ENCODE measurements around the gene PDK2. TPM values are rescaled to one million over a fixed set of nuclear protein-coding genes. Genes with fewer than 3 reads are reported as not detected.

PDK2 gene
- total RNA-seq, 3 donors from 2014 or later = 8.8 to 11.7 (median 9.2) TPM

DNA sequence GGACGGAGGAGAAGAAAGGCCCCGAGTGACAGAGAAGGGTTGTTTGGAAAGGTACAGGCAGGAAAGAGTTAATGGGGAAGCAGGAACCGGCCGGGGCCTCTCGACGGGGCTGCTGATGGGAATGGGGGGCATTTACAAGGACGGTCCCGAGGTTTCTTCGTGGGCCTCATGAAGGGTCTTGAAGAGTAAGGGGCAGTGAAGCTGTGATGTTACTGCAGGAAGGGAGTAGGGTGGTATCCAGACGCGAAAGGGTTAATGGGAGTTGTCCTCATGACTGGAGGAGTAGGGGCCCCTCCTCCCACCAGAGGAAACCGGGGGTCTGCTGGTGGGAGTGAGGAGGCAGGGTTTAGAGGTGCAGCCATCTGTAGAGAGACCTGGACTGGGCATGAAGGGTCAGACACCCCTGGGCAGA, 481 bp downstream of the PDK2 start:
- Mint-ChIP-seq H3K4me1 (ENCODE audit: low read depth) (peaks cover 29% of the 10 kb centered on the region), H3K4me3 (peak overlapping the region; percentile 93), H3K9me3 (no peaks in the 10 kb centered on the region), H3K27me3 (ENCODE audit: low read depth) (no peaks in the 10 kb centered on the region), H3K36me3 (ENCODE audit: insufficient read depth) (peaks cover 3% of the 10 kb centered on the region)
- DNase-seq (no peak), ATAC-seq (no peak)

DNA sequence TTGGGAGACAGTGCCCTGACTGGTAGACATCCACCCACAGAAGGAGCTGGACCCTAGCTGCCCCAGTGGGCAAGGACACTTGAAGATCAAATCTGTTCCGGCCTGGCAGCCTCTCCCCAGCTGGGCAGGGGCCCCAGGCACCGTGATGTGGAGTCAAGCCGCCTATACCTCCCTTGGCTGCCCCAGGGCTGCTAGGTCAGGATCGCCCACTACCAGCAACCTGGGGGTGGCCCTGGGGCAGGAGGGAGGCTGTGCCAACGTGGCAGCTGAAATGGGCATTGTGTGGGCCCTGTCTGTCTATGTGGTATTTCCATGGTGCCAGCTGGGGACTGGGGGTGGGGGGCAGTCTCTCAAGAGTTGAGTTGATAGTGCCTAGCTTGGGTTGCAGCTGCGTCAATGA, 941 bp downstream of the PDK2 start:
- DNase-seq (no peak), ATAC-seq (no peak)
- H3K36me3 Mint-ChIP-seq (ENCODE audit: insufficient read depth) = peaks cover 3% of the 10 kb centered on the region
- no peaks in the 10 kb centered on the region for H3K27me3 Mint-ChIP-seq (ENCODE audit: low read depth)
- H3K9me3 Mint-ChIP-seq = no peaks in the 10 kb centered on the region
- H3K4me3 Mint-ChIP-seq = peak overlapping the region; percentile 93
- peaks cover 29% of the 10 kb centered on the region for H3K4me1 Mint-ChIP-seq (ENCODE audit: low read depth)

DNA sequence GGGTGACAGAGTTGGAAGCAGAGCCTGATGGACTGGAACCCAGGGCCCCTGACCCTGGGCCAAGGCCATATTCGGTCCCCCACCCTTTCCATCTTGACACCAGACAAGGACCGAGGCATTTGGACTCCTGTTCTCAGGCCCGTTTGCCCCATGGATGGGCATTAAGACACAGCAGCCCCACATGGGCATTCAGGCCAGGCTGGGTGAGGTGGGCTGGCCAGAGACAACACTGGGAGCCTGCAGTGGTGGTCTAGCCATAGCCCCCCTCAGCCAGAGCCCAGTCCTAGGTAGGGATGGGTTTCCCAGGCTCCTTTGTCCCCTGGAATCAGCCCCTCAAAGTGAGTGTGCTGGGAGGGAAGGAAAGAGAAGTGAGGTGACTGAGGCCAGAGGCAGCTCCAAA, 1.6 kb downstream of the PDK2 start:
- no peak for ATAC-seq
- no peak for DNase-seq
- H3K4me1 Mint-ChIP-seq (ENCODE audit: low read depth) = peaks cover 29% of the 10 kb centered on the region
- peaks cover 3% of the 10 kb centered on the region for H3K36me3 Mint-ChIP-seq (ENCODE audit: insufficient read depth)
- no peaks in the 10 kb centered on the region for H3K9me3 Mint-ChIP-seq
- no peaks in the 10 kb centered on the region for H3K27me3 Mint-ChIP-seq (ENCODE audit: low read depth)
- no peak overlapping the region for H3K4me3 Mint-ChIP-seq

DNA sequence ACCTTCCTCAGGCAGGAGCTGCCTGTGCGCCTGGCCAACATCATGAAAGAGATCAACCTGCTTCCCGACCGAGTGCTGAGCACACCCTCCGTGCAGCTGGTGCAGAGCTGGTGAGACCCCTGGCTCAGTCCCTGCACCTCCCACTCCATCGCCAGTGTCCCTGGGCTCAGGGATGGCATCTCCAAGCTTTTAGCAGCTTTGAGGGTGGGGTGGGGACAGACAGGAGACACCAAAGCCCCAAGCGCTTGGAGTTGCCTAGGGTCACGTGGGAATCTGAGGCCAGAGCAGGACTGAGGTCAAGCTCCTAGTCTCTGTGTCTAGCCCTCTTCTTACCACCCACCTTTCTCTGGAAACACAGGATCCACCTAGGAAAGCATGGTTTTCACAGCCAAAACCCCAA, 2.3 kb downstream of the PDK2 start:
- no peaks in the 10 kb centered on the region for H3K9me3 Mint-ChIP-seq
- H3K36me3 Mint-ChIP-seq (ENCODE audit: insufficient read depth) = peaks cover 3% of the 10 kb centered on the region
- peaks cover 29% of the 10 kb centered on the region for H3K4me1 Mint-ChIP-seq (ENCODE audit: low read depth)
- DNase-seq = no peak
- no peaks in the 10 kb centered on the region for H3K27me3 Mint-ChIP-seq (ENCODE audit: low read depth)
- H3K4me3 Mint-ChIP-seq = no peak overlapping the region
- ATAC-seq = no peak

DNA sequence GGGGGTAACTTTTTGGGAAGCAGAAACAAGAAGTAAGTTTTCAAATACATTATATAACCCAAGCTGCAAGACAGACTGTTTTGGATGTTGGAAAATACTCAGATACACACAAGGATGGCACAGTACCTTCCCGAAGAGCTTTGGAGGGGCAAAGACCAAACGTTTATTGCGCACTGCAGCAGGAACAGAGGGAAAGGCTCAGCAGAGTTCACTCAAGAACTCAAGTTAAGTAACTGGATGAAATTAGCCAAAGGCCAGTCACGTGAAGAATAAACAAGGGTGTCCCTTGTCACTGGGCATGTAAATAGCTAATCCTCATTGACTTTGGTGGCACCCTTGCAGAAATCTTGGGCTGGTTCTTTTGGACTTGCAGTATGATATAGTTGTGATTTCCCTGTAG, 2.8 kb downstream of the PDK2 start:
- Mint-ChIP-seq H3K4me1 (ENCODE audit: low read depth) (peaks cover 29% of the 10 kb centered on the region), H3K9me3 (no peaks in the 10 kb centered on the region), H3K27me3 (ENCODE audit: low read depth) (no peaks in the 10 kb centered on the region), H3K36me3 (ENCODE audit: insufficient read depth) (peaks cover 3% of the 10 kb centered on the region), H3K4me3 (no peak overlapping the region)
- no peak for DNase-seq
- ATAC-seq = no peak

DNA sequence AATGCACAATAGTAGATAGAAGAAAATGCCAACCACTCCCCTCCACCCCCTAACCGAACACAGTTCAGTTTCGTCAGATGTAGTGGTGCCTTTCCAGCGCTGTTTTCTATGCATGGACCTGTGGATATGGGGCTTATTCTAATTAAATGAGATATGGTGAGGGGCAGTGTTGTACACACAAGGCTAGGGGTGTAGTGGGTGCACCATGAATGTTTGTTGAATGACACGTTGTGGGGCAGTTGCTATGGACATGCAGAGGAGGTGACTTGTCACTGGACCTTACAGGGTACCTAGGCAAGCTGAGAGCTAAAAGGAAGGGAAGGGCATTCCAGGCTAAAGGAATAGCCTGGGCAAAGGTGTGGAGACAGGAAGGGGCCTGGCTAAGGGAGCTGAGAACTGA, 3.4 kb downstream of the PDK2 start:
- Mint-ChIP-seq H3K36me3 (ENCODE audit: insufficient read depth) (peaks cover 3% of the 10 kb centered on the region), H3K4me1 (ENCODE audit: low read depth) (peaks cover 29% of the 10 kb centered on the region), H3K4me3 (no peak overlapping the region), H3K9me3 (no peaks in the 10 kb centered on the region), H3K27me3 (ENCODE audit: low read depth) (no peaks in the 10 kb centered on the region)
- ATAC-seq (no peak), DNase-seq (no peak)

DNA sequence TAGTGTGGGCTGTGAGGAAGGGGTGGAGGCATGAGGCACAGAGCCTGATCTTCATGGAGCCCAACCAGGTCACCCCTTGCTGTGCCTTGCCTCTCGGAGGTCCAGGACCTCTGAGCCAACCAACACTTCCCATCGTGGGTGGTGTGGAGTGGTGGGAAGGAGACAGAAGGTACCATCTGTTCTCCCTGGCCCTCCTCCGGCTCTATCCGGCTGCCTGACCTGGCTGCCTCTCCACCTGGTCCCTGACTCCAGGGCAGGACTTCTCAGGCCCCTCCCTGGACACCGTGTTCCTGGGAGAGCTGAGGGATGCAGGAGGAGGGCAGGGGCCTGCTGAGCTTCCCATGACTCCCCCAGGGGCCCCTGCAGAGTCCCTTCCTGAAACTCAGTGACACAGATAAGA, 3.9 kb downstream of the PDK2 start:
- Mint-ChIP-seq H3K27me3 (ENCODE audit: low read depth) (no peaks in the 10 kb centered on the region), H3K4me1 (ENCODE audit: low read depth) (peaks cover 29% of the 10 kb centered on the region), H3K36me3 (ENCODE audit: insufficient read depth) (peaks cover 3% of the 10 kb centered on the region), H3K4me3 (no peak overlapping the region), H3K9me3 (no peaks in the 10 kb centered on the region)
- DNase-seq (no peak), ATAC-seq (no peak)

DNA sequence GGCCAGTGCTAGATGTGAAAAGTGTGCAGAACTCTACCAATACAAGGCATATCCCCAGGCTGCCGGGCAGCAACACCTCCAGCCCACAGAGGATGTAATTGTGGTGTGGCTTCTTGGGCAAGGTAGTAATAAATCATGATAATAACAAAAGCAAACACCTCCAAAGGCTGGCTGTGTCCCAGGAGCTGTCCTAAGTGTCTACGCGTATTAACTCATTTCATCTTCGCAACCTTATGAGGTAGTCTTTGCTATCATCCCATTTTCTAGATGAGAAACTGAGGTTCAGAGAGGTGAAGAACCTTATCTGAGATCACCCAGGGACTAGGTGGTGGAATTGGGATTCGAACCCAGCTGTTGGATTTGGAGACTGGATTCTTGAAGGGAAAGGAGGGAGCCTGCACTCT, 5.3 kb downstream of the PDK2 start:
- DNase-seq (no peak), ATAC-seq (no peak)
- Mint-ChIP-seq H3K9me3 (no peaks in the 10 kb centered on the region), H3K27me3 (ENCODE audit: low read depth) (no peaks in the 10 kb centered on the region), H3K4me1 (ENCODE audit: low read depth) (peaks cover 23% of the 10 kb centered on the region), H3K36me3 (ENCODE audit: insufficient read depth) (peaks cover 5% of the 10 kb centered on the region), H3K4me3 (no peak overlapping the region)

DNA sequence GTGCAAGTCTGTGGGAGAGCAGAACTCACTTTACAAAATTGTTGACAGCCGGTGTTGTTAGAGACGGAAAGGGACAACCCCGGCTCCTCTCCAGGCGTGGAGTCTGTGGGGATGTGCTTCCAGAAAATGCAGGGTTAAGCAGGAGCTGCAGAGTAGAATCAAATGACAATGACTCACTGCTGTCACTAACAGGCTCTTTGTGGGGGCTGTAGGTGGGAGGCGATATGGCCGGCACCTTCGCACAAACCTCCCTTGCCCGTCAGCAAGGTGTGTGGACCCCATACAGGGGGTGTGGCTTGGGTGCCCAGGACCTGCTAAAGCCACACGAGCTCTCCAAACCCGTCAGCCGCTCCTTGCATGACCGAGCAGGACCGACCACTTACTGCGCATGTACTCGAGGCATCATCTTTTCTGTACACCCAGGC, 5.8 kb downstream of the PDK2 start:
- Mint-ChIP-seq H3K36me3 (ENCODE audit: insufficient read depth) (peaks cover 5% of the 10 kb centered on the region), H3K4me3 (no peak overlapping the region), H3K4me1 (ENCODE audit: low read depth) (peaks cover 19% of the 10 kb centered on the region), H3K27me3 (ENCODE audit: low read depth) (no peaks in the 10 kb centered on the region), H3K9me3 (no peaks in the 10 kb centered on the region)
- DNase-seq (no peak), ATAC-seq (no peak)

DNA sequence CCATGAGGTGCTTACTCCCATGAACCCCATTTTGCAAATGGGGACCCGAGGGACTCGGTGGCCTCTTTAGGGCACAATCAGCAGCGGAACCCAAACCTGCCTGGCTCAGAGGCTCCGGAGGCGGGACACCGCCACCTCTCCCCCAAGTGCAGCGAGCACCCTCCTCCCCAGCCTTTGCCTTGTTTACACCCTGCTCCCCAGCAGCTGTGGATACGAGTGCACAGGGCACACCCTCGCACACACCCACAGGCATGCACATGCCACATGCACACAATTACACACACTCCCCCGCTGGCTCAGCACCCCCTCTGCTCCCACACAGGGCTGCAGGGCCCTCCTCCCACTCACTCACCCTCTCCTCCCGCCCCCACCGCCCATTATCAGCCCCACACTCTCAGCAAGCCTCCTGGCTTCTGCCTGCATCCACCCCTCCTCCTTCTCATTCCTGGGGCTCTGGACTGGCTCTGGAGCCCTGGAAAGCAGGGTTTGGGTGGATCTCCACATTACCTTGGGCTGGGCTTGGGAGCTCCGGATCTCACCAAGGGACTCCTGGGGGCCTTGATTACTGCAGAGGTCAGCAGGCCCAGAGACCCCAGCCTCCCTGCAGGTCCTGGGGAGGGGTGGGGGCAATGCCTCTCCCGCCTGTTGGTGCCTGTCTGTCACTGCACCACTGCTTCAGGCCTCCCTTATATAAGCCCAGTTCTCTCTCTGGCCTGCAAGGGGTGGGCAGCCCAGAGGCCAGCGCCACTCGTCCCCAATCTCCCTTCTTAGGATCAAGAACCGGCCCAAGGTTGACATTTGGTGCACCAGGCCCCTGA, 6.4 kb downstream of the PDK2 start:
- Mint-ChIP-seq H3K36me3 (ENCODE audit: insufficient read depth) (peaks cover 7% of the 10 kb centered on the region), H3K27me3 (ENCODE audit: low read depth) (no peaks in the 10 kb centered on the region), H3K4me3 (no peak overlapping the region), H3K4me1 (ENCODE audit: low read depth) (peaks cover 13% of the 10 kb centered on the region), H3K9me3 (no peaks in the 10 kb centered on the region)
- ATAC-seq = no peak
- no peak for DNase-seq

DNA sequence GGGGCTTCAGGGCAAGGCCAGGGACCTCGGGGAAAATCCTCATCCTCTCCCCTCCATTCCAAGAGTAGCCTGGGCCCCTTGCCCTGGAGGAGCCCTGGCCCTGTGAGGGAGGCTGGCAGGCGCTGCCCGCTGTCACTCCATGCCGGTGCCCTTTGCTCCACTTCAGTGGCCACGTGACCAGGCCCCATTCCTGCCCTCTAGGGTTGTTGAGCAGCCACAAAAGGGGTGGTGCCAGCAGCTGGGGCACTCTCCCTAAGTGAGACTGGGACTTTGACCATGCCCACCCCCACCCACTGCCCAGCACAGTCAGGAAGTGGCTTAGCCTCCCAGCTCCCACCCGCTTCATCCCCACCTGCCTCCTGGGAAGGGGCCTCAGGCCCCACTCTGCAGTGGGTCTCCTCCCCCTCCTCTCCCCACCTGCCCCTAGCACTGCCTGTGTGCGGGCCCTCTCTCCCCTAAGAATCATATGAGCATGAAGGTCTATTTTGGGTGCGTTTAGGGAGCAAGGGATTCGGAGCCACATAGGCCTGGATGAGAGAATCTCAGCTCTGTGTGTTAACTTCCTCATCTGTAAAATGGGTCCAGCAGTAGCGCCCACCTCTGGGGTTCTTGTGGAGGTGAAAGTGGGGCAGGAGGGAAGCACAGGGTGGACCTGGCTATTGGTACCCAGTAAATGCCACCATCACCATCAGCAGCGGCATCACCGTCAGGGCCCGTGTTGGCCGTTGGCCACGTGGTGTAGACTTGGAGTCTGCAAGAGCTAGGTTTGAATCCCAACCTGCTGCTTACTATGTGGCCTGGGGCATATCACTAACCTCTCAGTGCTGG, 7.2 kb downstream of the PDK2 start:
- ATAC-seq (no peak), DNase-seq (no peak)
- H3K4me1 Mint-ChIP-seq (ENCODE audit: low read depth) = peaks cover 6% of the 10 kb centered on the region
- peaks cover 11% of the 10 kb centered on the region for H3K36me3 Mint-ChIP-seq (ENCODE audit: insufficient read depth)
- H3K9me3 Mint-ChIP-seq = no peaks in the 10 kb centered on the region
- H3K27me3 Mint-ChIP-seq (ENCODE audit: low read depth) = no peaks in the 10 kb centered on the region
- no peak overlapping the region for H3K4me3 Mint-ChIP-seq

DNA sequence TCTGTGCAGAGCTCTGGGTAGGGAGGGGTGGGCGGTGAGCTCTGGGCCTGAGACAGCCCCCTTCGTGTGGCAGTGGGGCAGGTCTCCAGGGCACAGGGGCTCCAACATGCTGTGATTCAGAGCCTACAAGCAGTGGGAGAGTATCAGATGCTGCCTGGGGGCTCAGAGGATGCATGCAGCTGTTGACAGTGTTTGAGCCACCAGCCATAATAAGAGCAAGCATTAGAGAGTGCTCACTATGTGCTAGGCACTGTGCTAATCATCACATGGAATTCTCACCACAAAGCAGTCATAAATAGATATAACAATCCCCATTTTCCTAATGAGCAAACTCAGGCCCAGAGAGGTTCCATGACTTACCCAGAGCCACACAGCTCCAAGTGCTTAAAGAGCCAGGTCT, 8.1 kb downstream of the PDK2 start:
- Mint-ChIP-seq H3K27me3 (ENCODE audit: low read depth) (no peaks in the 10 kb centered on the region), H3K36me3 (ENCODE audit: insufficient read depth) (peaks cover 13% of the 10 kb centered on the region), H3K4me1 (ENCODE audit: low read depth) (peaks cover 6% of the 10 kb centered on the region), H3K4me3 (no peak overlapping the region), H3K9me3 (no peaks in the 10 kb centered on the region)
- DNase-seq (no peak), ATAC-seq (no peak)

DNA sequence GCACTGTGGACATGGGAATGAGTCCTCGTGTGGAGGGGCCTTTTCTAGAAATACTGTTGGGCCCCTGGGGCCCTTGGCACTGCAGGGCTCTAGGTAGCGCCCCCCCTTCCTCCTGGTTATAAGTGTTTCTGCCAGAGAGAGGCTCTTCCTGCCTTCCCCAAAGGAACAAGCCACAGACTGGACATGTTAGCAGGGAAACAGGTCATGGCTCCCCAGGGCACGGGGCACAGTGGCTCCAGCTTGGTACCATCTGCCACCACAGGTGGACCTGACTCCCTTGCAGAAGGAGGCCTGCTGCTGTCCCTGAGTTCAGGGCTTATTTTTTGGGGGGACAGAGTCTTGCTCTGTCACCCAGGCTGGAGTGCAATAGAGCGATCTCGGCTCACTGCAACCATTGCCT, 8.8 kb downstream of the PDK2 start:
- H3K4me1 Mint-ChIP-seq (ENCODE audit: low read depth) = peaks cover 6% of the 10 kb centered on the region
- no peaks in the 10 kb centered on the region for H3K9me3 Mint-ChIP-seq
- ATAC-seq = no peak
- peaks cover 13% of the 10 kb centered on the region for H3K36me3 Mint-ChIP-seq (ENCODE audit: insufficient read depth)
- no peaks in the 10 kb centered on the region for H3K27me3 Mint-ChIP-seq (ENCODE audit: low read depth)
- DNase-seq = no peak
- no peak overlapping the region for H3K4me3 Mint-ChIP-seq

DNA sequence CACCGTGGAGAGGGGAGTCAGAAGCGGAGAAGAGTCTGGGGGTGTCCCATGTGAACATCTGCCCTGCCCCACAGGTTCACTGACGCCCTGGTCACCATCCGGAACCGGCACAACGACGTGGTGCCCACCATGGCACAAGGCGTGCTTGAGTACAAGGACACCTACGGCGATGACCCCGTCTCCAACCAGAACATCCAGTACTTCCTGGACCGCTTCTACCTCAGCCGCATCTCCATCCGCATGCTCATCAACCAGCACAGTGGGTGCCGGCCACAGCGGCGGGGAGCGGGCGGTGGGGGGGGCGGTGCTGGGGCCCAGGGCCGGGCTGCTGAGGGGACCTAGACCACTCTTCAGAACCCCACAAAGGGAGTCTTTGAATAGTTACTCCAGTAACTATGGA, 10.7 kb downstream of the PDK2 start:
- DNase-seq (no peak), ATAC-seq (no peak)
- no peak overlapping the region for H3K4me3 Mint-ChIP-seq
- peaks cover 13% of the 10 kb centered on the region for H3K36me3 Mint-ChIP-seq (ENCODE audit: insufficient read depth)
- no peaks in the 10 kb centered on the region for H3K27me3 Mint-ChIP-seq (ENCODE audit: low read depth)
- no peaks in the 10 kb centered on the region for H3K9me3 Mint-ChIP-seq
- H3K4me1 Mint-ChIP-seq (ENCODE audit: low read depth) = no peaks in the 10 kb centered on the region

Measured in activated T-cell treated with anti-CD3 and anti-CD28 coated beads, Interleukin-2, amount 50 U/mL, for 4 hours (primary cell).